Measurements from ENCODE around the gene SMIM23.

DNA sequence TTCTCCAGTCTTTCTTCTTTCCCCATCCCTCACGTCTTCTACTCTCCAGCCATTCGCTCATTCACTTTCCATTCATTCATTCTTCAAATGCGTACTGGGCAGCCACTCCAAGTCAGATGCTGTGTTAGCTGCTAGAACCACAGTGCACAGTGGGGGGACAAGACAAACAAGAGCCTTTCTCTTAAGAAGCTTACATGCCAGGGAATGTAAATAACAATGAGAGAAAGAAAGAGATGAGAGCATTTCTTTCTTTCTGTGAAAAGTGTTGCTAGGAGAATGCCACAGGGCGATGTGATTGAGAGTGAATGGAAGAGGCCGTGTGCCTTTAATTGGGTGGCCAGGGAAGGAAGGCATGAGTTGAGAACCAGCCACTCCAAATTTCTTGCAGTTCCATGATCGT lies 46.3 kb upstream of the SMIM23 start:
- TF ChIP-seq, protein P1, sequence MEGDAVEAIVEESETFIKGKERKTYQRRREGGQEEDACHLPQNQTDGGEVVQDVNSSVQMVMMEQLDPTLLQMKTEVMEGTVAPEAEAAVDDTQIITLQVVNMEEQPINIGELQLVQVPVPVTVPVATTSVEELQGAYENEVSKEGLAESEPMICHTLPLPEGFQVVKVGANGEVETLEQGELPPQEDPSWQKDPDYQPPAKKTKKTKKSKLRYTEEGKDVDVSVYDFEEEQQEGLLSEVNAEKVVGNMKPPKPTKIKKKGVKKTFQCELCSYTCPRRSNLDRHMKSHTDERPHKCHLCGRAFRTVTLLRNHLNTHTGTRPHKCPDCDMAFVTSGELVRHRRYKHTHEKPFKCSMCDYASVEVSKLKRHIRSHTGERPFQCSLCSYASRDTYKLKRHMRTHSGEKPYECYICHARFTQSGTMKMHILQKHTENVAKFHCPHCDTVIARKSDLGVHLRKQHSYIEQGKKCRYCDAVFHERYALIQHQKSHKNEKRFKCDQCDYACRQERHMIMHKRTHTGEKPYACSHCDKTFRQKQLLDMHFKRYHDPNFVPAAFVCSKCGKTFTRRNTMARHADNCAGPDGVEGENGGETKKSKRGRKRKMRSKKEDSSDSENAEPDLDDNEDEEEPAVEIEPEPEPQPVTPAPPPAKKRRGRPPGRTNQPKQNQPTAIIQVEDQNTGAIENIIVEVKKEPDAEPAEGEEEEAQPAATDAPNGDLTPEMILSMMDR (IDR thresholded peaks at IDR 0.05; ENCODE audit: poor library complexity), result no peak
- TF ChIP-seq EZH2phosphoT487 (IDR thresholded peaks at IDR 0.05; ENCODE audit: low read depth, severe bottlenecking, unreplicated experiment), result no peak
